Raji (cell line): ENCODE results near the gene NXN.

Experiments used
- POLR2A ChIP-seq: IDR thresholded peaks from 2 replicates; pipeline ENCODE4 v1.6.1; 2011; ENCODE audit warnings: low read depth, low read length, control low read depth; ENCODE audit not compliant: insufficient read depth

NXN gene

GRCh38 chr17:879546-880442 lies 99.8 kb downstream of the NXN start:
- TF ChIP-seq POLR2A: no peak

DNA sequence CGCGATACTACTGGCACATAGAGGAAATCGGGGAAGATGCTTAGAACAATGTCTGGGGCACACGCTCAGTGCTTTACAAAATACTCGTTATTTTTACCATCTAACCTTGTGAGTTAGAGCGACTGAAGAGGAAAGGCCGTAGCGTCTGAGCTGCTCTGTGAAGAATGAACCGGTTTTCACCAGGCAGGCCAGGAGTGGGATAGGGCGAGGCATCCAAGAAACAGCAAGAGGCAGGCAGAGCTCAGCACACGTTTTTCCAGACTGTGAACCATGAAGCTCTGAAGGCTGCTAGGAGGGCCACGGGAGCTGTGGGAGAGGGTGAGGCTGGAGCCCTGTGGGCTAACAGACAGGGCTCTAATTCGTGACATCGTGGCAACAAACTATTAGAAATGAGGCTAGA lies 101.9 kb downstream of the NXN start:
- no peak for TF ChIP-seq POLR2A

DNA sequence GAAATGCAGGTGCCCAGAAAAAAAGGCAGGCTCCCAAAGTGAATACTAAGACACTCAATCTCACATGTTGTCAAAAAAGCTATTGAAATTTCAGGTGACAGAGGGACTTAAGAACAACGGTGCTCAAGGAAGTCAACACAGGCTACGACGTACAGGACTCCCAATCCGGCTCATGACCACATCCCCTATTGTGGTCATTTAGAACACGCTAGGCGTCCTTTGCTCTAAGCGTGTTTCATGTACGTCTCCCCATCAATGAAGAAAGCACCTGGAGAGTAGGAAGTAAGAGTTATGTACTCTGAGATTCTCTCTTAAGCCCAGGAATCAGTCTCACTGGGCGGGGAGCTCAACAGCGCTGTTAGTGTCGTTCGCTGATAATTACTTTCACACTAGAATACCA lies 103.3 kb downstream of the NXN start:
- TF ChIP-seq POLR2A: no peak

GRCh38 chr17:872855-873254 lies 106.7 kb downstream of the NXN start:
- no peak for TF ChIP-seq POLR2A

DNA sequence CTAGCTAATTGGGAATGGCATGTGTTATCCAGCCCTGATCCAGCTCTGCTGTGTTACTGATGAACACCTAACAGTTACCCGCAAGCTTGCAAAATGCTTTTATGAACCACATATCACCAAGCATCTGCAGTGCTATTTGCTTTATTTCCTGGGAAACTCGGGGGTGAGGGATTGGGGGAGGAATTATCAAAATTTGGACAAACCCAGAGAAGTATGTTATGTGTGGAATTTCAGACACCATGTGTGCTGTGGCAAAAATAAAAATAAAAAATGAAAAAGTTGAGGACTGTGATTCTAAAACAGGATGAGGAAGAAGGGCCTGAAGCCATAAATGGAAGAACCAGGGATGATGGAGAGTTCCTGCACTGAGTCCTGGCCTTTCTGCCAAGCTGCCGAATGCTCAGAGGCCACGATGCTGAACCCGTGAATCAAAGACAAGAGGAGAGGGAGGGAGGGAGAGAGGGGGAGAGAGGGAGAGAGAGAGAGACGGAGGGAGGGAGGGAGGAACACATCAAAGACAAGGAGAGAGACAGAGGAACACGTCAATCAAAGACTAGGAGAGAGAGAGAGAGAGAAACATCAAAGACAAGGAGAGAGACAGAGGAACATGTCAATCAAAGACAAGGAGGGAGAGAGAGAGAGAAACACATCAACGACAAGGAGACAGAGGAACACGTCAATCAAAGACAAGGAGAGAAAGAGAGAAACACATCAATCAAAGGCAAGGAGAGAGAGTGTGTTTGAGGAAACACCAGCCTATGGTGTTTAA lies 107.6 kb downstream of the NXN start:
- no peak for TF ChIP-seq POLR2A

GRCh38 chr17:869567-870525 lies 109.7 kb downstream of the NXN start:
- TF ChIP-seq POLR2A: no peak

- TF ChIP-seq POLR2A: no peak
These were observed 110.5 kb downstream of the NXN start for GRCh38 chr17:869086-869485.

DNA sequence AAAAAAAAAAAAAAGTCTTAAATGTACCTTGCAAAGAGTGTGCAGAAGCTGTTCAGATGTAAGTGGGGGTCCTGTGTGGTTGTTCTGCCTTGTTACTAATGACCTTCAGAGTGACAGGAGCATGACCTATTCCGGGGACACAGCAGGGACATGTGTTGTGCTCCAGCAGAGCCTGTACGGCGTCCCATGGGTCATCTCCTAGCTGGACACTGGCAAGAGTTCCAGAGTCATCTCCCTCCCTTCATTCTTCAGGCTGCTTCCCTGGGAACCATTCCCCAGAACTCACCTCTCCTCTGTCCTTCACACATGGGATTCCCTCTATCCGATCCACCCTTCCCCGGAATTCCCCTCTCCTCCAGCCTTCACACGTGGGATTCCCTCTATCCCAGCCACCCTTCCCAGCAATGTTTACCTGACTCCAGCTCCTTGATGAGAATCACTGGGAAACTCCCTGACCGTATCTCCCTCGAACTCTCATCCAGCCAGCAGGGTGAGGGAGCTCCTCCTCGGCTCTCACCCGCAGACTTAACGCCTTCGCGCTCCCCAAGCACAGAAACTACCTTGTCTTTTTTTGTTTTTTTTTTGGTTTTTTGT lies 111.6 kb downstream of the NXN start:
- no peak for TF ChIP-seq POLR2A

GRCh38 chr17:866568-867103 lies 112.9 kb downstream of the NXN start:
- TF ChIP-seq POLR2A: no peak

GRCh38 chr17:864315-864714 lies 115.3 kb downstream of the NXN start:
- TF ChIP-seq POLR2A: no peak

GRCh38 chr17:863880-864279 lies 115.7 kb downstream of the NXN start:
- no peak for TF ChIP-seq POLR2A

- no peak for TF ChIP-seq POLR2A
These were observed 117.0 kb downstream of the NXN start for GRCh38 chr17:862582-862981.

- TF ChIP-seq POLR2A: no peak
These were observed 118.2 kb downstream of the NXN start for GRCh38 chr17:861364-861763.

GRCh38 chr17:860805-861204 lies 118.8 kb downstream of the NXN start:
- no peak for TF ChIP-seq POLR2A
